Stimulated activated naive CD4-positive, alpha-beta T cell treated with Interleukin-2 at 50 U/mL for 16 hours (primary cell): Measurements from ENCODE around the gene SIX5.
"Not testable (repeated sequence)": the region's sequence is repeated elsewhere in the genome, so short reads cannot be mapped to it uniquely, and the experiment has no call there.

ENCODE experiments used
- DNase-seq: peaks from one replicate; lab custom pipeline; 2025; lab: John Stamatoyannopoulos, UW

SIX5 gene

GRCh38 chr19:45768984-45769782 lies at the start of gene SIX5:
SIX5 (minus strand) TSS chr19:45769252; CDS start chr19:45768844, 408 bp downstream.
- DNase-seq: peak; percentile 94

- DNase-seq: no peak
Observed at GRCh38 chr19:45817725-45818301, 48.8 kb upstream of the SIX5 start.

DNA sequence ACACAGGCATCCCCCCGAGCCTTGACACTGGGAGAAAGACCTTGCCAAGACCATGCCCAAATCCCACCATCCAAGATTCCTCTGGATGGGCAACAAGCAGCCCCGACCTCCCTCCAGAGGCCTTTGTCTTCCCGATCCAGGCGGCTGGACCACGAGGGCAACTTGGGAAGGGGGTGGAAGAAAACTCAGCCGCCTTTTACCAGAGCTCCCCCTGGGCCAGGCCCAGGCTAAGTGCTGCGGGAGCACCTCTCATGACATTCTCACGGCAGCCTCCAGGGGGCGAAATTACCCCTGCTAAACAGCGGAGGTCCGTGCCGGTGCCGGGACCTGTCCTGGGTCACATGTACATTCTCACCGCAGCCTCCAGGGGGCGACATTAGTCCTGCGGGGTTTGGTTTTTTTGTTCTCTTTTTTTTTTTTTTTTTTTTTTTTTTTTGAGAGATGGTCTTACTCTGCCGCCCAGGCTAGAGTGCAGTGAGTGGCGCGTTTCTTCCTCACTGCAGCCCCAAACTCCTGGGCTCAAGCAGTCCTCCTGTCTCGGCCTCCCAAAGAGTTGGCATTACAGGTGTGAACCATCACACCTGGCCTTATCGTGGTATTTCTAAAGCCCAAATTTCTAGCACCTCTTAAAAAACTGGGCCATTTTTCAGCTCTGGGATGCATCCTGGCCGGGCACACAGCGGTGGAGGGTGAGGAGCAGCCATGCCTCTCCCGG lies 48.1 kb upstream of the SIX5 start:
- DNase-seq: peak; percentile 95

DNA sequence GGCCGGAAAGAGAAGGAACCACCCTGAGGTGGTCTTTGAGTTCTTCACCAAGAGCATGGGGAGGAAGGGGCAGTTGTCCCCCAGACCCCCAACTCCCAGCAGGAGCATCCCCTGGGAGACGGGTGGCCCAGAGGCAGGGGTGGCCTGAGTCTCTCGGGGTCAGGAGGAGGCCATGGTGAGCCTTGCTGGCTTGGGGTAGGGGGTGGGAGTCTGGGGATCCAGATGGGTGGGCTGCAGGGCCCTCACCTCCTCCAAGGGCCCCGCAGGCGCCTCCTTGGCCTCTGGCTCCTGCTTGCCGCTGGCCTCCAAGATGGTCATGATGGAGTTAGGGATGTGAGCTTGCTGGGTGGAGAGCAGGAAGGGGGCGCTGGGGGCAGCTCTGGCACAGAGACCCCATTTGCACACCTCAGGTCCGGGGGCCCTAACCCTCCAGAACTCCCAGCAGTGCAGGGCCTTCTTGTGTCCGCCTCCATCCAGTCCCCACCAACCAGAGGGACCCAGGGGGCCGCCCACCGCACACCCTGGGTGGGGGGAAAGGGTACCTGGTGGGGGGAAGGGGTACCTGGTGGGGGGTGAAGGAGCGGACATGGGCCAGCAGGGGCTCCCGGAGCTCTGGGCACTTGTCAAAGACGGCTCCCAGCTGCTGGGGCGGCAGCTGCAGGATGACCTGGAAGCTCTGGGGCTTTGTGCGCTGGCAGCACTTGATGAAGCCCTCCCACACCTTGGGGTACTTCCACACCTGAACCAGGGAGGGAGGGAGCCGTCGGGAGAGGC lies 47.4 kb upstream of the SIX5 start:
- DNase-seq: no peak

DNA sequence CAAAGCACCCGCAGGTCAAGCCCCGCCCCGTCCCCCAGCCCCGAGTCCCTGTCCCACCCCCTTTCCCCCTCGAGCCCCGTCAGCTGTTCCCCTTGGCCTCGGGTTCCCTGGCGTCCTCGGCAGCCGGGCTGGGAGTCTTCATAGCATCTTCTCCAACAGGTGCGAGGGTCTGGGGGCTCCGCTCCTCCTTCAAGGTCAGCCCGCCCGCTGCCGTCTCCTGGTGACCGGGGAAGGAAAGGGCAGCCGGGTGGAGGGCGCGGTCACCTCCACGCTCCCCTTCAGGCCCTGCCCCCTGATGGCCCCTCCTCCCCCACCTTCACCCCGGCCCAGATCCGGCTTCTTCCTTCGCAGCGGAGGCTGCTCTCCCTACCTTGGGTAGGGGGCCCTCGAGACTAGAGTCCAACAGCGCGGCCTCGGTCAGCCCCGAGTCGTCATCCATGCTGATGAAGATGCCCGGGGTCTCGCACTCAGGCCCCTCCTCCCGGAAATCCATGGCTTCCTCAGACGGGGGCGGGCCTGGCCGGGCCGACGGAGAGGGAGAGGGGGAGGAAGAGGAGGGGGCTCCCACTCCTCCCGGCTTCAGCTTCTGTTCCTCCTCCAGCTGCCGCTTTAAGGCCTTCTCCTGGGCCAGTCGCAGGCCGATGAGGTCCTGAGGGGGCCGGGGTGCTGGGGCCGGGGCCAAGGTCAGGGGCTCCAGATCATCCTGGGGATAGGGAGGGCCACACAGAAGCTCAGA lies 46.6 kb upstream of the SIX5 start:
- DNase-seq: no peak

- DNase-seq: no peak
Observed at GRCh38 chr19:45814851-45815480, 45.9 kb upstream of the SIX5 start, which contains the start of gene RSPH6A. RSPH6A (minus strand) TSS chr19:45815308; CDS start chr19:45815176, 132 bp downstream.

- no peak for DNase-seq
Observed at GRCh38 chr19:45814166-45814780, 45.2 kb upstream of the SIX5 start.

- no peak for DNase-seq
Observed at GRCh38 chr19:45812297-45812696, 43.2 kb upstream of the SIX5 start.

DNA sequence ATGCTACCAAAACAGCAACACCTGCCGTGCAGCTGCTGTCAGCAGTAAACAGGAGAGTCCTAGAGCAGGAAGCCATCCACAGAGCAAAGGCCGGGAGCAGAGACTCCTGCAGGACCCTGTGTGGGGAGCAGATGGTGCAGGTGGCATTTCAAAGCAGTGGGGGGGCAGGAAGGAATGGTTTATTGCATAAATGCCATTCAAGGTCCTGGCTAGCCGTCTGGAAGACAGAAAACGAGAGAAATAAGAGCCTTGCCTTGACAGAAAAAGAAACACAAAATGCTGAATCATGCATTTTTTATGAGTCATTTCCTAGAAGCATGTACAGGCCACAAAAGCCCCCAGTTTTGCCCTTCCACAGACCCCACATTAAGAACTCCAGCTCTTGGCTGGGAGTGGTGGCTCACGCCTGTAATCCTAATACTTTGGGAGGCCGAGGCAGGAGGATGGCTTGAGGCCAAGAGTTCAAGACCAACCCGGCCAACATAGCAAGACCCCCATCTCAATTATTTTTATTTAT lies 40.6 kb upstream of the SIX5 start:
- no peak for DNase-seq

DNA sequence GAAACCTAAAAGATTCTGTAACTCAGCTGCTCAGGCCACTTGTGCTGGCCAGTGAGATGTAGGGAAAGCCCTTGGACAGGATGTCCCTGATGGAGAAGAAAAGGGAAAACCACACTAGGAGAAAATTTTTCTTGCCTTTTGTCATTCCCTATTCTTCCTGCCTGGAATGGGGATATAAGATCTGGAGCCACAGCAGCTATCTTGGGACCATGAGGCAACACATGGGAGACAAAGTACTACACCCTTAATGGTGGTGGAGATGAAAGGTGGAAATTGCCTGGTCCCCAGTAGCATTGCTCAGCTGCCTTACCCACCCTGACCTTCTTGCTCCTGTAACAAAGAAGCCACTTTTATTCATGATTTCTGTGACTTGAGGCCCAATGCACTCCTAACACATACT lies 36.7 kb upstream of the SIX5 start:
- no peak for DNase-seq

- DNase-seq: no peak
Observed at GRCh38 chr19:45804959-45805230, 35.8 kb upstream of the SIX5 start.

DNA sequence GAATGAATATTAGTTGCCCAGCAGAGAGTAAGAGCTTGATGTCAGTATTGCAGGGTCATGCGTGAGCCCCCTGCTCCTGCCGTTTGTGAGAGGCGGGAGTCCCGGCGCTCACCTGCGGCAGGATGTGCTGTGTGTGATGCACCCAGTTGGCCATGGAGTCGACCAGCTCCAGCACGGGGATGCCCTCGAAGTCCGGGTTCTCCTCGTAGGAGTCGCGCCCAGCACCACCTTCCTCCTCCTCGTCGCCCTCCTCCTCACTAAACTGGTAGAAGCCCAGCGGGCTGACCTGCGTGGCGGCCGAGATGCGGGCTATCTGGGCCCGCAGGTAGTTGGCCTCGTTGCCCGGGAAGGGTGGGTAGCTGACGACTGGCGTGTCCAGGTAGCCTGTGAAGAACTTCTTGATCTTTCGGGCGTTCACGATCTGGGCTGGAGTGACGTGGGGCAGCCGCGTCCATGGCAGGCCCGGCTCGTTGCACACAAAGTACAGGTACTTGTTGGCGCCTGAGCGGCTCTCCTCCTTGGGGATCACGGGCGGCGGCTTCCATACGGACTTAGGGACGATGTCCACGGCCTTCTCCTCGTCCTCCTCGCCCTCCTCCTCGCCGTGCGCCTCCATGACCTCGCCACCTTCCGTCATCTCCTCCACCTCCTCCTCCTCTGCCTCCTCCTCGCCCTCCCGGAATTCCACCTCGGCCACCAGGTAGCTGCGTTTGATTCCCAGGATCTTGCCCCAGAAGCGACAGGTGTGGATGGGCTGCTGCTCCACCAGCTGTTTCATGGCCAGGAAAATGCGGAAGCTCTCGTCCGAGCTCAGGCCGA lies 35.3 kb upstream of the SIX5 start:
- no peak for DNase-seq

- DNase-seq: no peak
Observed at GRCh38 chr19:45801603-45802175, 32.6 kb upstream of the SIX5 start.

DNA sequence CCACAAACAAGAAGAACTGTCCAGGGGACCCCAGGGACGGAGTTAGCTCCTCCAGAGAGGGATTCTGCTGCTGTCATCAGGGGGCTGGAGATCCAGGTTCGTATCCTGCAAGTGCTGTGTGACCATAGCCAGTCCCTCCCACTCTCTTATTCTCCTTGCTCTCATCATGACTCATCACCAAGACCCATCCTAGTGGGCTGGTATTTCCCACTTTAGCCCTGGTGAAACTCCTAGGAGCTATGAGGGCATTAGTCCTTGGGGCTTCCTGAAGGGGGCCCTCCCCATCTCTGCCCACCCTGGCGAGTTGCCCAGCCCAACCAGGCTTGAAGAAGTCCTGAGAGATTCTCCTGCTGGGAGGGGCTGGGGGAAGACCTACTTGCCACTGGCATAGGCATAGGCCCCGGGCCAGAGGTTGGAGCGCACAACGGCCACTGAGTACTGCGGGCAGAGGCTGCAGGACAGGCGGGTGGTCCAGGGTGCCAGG lies 31.1 kb upstream of the SIX5 start:
- no peak for DNase-seq

- not testable (repeated sequence) for DNase-seq
Observed at GRCh38 chr19:45799541-45799940, 30.5 kb upstream of the SIX5 start.

DNA sequence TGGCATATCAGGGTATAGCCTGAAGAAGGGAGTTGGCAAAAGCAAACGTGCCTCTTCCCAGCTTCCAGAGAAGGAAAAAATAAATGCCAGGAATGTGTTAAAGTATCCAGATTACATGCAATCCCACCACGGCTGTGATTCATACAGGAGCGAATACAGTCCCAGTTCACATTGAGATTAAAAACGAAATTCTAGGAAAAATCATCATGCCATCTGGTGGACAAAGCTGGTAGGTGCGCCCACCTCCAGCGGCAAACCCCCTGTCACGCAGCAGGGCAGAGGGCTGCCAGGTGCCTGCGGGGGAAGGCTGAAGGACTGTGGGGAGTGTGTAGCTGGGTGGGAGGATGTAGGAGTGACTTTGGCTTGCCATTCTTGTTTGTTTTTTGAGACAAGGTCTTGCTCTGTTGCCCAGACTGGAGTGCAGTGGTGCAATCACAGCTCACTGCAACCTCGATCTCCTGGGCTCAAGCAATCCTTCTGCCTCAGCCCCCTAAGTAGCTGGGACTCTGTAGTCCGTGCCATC lies 30.0 kb upstream of the SIX5 start:
- peak; percentile 41 for DNase-seq

GRCh38 chr19:45794627-45795026 lies 25.6 kb upstream of the SIX5 start:
- no peak for DNase-seq

GRCh38 chr19:45793876-45794275 lies 24.8 kb upstream of the SIX5 start:
- DNase-seq: no peak

- DNase-seq: no peak
Observed at GRCh38 chr19:45793178-45793564, 24.1 kb upstream of the SIX5 start.
